Neural cell (in vitro differentiated cells): ENCODE data around the gene PLEKHM3. TPM values are rescaled to one million over a fixed set of nuclear protein-coding genes. Genes with fewer than 3 reads are reported as not detected.

Source experiments
- H2AFZ ChIP-seq: fragments of 200-600, 300-800 bp; sonication (generic), shearing (Covaris generic); 2 replicates; pipeline ENCODE4 v1.6.0; 2014; ENCODE audit warnings: low read depth, mild to moderate bottlenecking, antibody characterized with exemption, low read length, moderate library complexity
- H3F3A ChIP-seq: fragments of 200-600 bp; shearing (Covaris generic); 2 replicates; pipeline ENCODE4 v1.6.1; 2016; ENCODE audit warnings: mild to moderate bottlenecking, moderate library complexity, mixed read lengths, antibody characterized with exemption, low read length; ENCODE audit not compliant: insufficient read depth, poor library complexity, severe bottlenecking
- H3K27ac ChIP-seq: fragments of 200-600, 300-800 bp; sonication (generic), shearing (Covaris generic); 2 replicates; pipeline ENCODE4 v1.5.1; 2014; ENCODE audit warnings: mild to moderate bottlenecking, low read length, moderate library complexity
- H3K27me3 ChIP-seq: fragments of 300-800, 200-600 bp; sonication (generic), shearing (Covaris generic); 2 replicates; pipeline ENCODE4 v1.6.0; 2014; ENCODE audit warnings: mild to moderate bottlenecking, low read depth, low read length, moderate library complexity; ENCODE audit not compliant: insufficient read depth
- H3K36me3 ChIP-seq: fragments of 300-800, 200-600 bp; sonication (generic), shearing (Covaris generic); 2 replicates; pipeline ENCODE4 v1.5.1; 2014; ENCODE audit warnings: mild to moderate bottlenecking, antibody characterized with exemption, low read length, moderate library complexity; ENCODE audit not compliant: insufficient read depth
- H3K4me2 ChIP-seq: fragments of 300-800, 200-600 bp; sonication (generic), shearing (Covaris generic); 2 replicates; pipeline ENCODE4 v1.6.0; 2014; ENCODE audit warnings: mild to moderate bottlenecking, low read length
- H3K4me3 ChIP-seq: fragments of 300-800, 200-600 bp; sonication (generic), shearing (Covaris generic); 2 replicates; pipeline ENCODE4 v1.5.1; 2014; ENCODE audit warnings: mild to moderate bottlenecking, low read length, moderate library complexity
- H3K79me2 ChIP-seq: fragments of 200-600 bp; shearing (Covaris generic); replicated peaks from 2 replicates; pipeline ENCODE4 v1.6.0; 2014; ENCODE audit warnings: mild to moderate bottlenecking, low read length, moderate library complexity; ENCODE audit not compliant: insufficient read depth
- H3K9ac ChIP-seq: fragments of 300-800, 200-600 bp; sonication (generic), shearing (Covaris generic); 2 replicates; pipeline ENCODE4 v1.6.1; 2016; ENCODE audit warnings: mild to moderate bottlenecking, low read length, mixed read lengths
- H3K9me2 ChIP-seq: fragments of 200-600 bp; shearing (Covaris generic); 2 replicates; pipeline ENCODE4 v1.6.1; 2016; ENCODE audit warnings: mild to moderate bottlenecking, low read length, mixed read lengths; ENCODE audit not compliant: insufficient read depth
- H3K9me3 ChIP-seq: fragments of 200-600, 300-800 bp; sonication (generic), shearing (Covaris generic); 2 replicates; pipeline ENCODE4 v1.6.1; 2016; ENCODE audit warnings: mild to moderate bottlenecking, mixed run types, low read length, moderate library complexity, mixed read lengths
- H4K20me1 ChIP-seq: fragments of 200-600 bp; shearing (Covaris generic); 2 replicates; pipeline ENCODE4 v1.6.1; 2016; ENCODE audit warnings: mild to moderate bottlenecking, mixed run types; ENCODE audit not compliant: insufficient read depth
- CTCF ChIP-seq: fragments of 450-650 bp; IDR thresholded peaks from 2 replicates; pipeline ENCODE4 v1.5.1; 2014; ENCODE audit warnings: antibody characterized with exemption, mild to moderate bottlenecking, moderate library complexity; ENCODE audit not compliant: poor library complexity, severe bottlenecking
- EP300 ChIP-seq: fragments of 450-650 bp; conservative IDR thresholded peaks from 2 replicates; pipeline ENCODE4 v1.6.1; 2014; ENCODE audit warnings: antibody characterized with exemption, mild to moderate bottlenecking, moderate library complexity; ENCODE audit not compliant: poor library complexity, severe bottlenecking
- EZH2 ChIP-seq: fragments of 200-600, 300-800 bp; shearing (Covaris generic), sonication (generic); IDR thresholded peaks from 2 replicates; pipeline ENCODE4 v1.6.1; 2014; ENCODE audit warnings: antibody characterized with exemption, low read length, borderline replicate concordance, mild to moderate bottlenecking; ENCODE audit not compliant: insufficient read depth, poor library complexity, severe bottlenecking
- MXI1 ChIP-seq: fragments of 450-650 bp; conservative IDR thresholded peaks from 2 replicates; pipeline ENCODE4 v1.6.1; 2014; ENCODE audit warnings: antibody characterized with exemption, mild to moderate bottlenecking; ENCODE audit not compliant: poor library complexity, severe bottlenecking
- POLR2AphosphoS5 ChIP-seq: IDR thresholded peaks from 2 replicates; pipeline ENCODE4 v1.6.1; 2012
- RAD21 ChIP-seq: fragments of 450-650 bp; conservative IDR thresholded peaks from 2 replicates; pipeline ENCODE4 v1.6.1; 2014; ENCODE audit warnings: antibody characterized with exemption, mild to moderate bottlenecking, moderate library complexity
- REST ChIP-seq: IDR thresholded peaks from 2 replicates; pipeline ENCODE4 v1.6.1; 2012; ENCODE audit warnings: borderline replicate concordance
- SMC3 ChIP-seq: fragments of 450-650 bp; conservative IDR thresholded peaks from 2 replicates; pipeline ENCODE4 v1.6.1; 2014; ENCODE audit warnings: antibody characterized with exemption, mild to moderate bottlenecking, moderate library complexity; ENCODE audit not compliant: poor library complexity
- TAF1 ChIP-seq: IDR thresholded peaks from 2 replicates; pipeline ENCODE4 v1.6.1; 2012; ENCODE audit warnings: low read depth
- polyA plus RNA-seq: library from polyadenylated mRNA; depleted of rRNA; stranded (reverse); fragments of >200 nt; gene quantifications from 2 replicates; pipeline ENCODE4 v1.2.3, GENCODE V29; 2014

PLEKHM3 gene
- polyA plus RNA-seq, 1 donor from 2014 or later: 13.4 TPM

GRCh38 chr2:207913772-207914358, 111.5 kb downstream of the PLEKHM3 start:
- no peaks in the 10 kb centered on the region for H4K20me1 ChIP-seq
- no peaks in the 10 kb centered on the region for H3K9me2 ChIP-seq
- H3K36me3 ChIP-seq: no peaks in the 10 kb centered on the region
- H3F3A ChIP-seq: no peaks in the 10 kb centered on the region
- TF ChIP-seq CTCF (no peak), EP300 (no peak), MXI1 (no peak), SMC3 (no peak), RAD21 (no peak), REST (no peak), TAF1 (no peak), EZH2 (no peak), POLR2AphosphoS5 (no peak)
- no peak overlapping the region for H3K4me2 ChIP-seq
- H3K9ac ChIP-seq: no peak overlapping the region
- no peaks in the 10 kb centered on the region for H3K79me2 ChIP-seq
- no peak overlapping the region for H2AFZ ChIP-seq
- H3K27me3 ChIP-seq: no peaks in the 10 kb centered on the region
- no peak overlapping the region for H3K27ac ChIP-seq
- no peak overlapping the region for H3K4me3 ChIP-seq
- no peaks in the 10 kb centered on the region for H3K9me3 ChIP-seq

- H3K4me3 ChIP-seq: no peak overlapping the region
- no peaks in the 10 kb centered on the region for H3K27me3 ChIP-seq
- no peak overlapping the region for H3K4me2 ChIP-seq
- no peak overlapping the region for H3K27ac ChIP-seq
- no peaks in the 10 kb centered on the region for H3K9me3 ChIP-seq
- H2AFZ ChIP-seq: no peak overlapping the region
- no peaks in the 10 kb centered on the region for H3K79me2 ChIP-seq
- H4K20me1 ChIP-seq: no peaks in the 10 kb centered on the region
- TF ChIP-seq RAD21 (no peak), EP300 (no peak), SMC3 (no peak), MXI1 (no peak), REST (no peak), POLR2AphosphoS5 (no peak), EZH2 (no peak)
- no peaks in the 10 kb centered on the region for H3F3A ChIP-seq
- no peaks in the 10 kb centered on the region for H3K9me2 ChIP-seq
- H3K36me3 ChIP-seq: no peaks in the 10 kb centered on the region
- H3K9ac ChIP-seq: no peak overlapping the region
Observed at GRCh38 chr2:207911856-207912255, 113.5 kb downstream of the PLEKHM3 start.
